K562 (cell line): ENCODE results near the gene GRB2. TPM values are rescaled to one million over a fixed set of nuclear protein-coding genes. Genes with fewer than 3 reads are reported as not detected.
A peak's percentile ranks its signal among the peaks of the same experiment; 100 is the strongest.

Experiments used
- DPF2 ChIP-seq: fragments of 450-650 bp; IDR thresholded peaks from 2 replicates; pipeline ENCODE4 v1.6.1; 2016
- E2F8 ChIP-seq: fragments of 450-650 bp; IDR thresholded peaks from 2 replicates; pipeline ENCODE4 v1.7.1; 2018; ENCODE audit warnings: mild to moderate bottlenecking, low read depth; ENCODE audit not compliant: partially characterized antibody
- ERF ChIP-seq: fragments of 450-650 bp; formaldehyde crosslinking; IDR thresholded peaks from 2 replicates; pipeline ENCODE4 v1.4.0; 2020; ENCODE audit warnings: mild to moderate bottlenecking, mixed read lengths
- MYNN ChIP-seq, 2 experiments: sonication (generic); formaldehyde crosslinking in 1 of 2; IDR thresholded peaks; 2 replicates each; pipeline versions ENCODE4 v1.5.0 to v1.6.1; 2016 to 2020; ENCODE audit warnings: antibody characterized with exemption in 1 of 2, missing genetic modification reagents in 1 of 2
- NCOA2 ChIP-seq, 2 experiments: fragments of 450-650 bp; IDR thresholded peaks; 2 replicates each; pipeline ENCODE4 v1.6.1; 2018; ENCODE audit warnings: mild to moderate bottlenecking in 2 of 2, moderate library complexity in 1 of 2; ENCODE audit not compliant: partially characterized antibody in 2 of 2
- NR2F6 ChIP-seq: fragments of 450-650 bp; formaldehyde crosslinking; IDR thresholded peaks from 2 replicates; pipeline ENCODE4 v1.4.0; 2020; ENCODE audit warnings: mild to moderate bottlenecking
- PHF8 ChIP-seq: fragments of 200-600 bp; sonication (generic); IDR thresholded peaks from 2 replicates; pipeline ENCODE4 v1.6.1; 2012; ENCODE audit warnings: mixed run types, mild to moderate bottlenecking, inconsistent platforms, low read length, moderate library complexity, borderline replicate concordance
- POLR2A ChIP-seq: fragments of 450-650 bp; conservative IDR thresholded peaks from 2 replicates; pipeline ENCODE4 v1.6.1; 2016
- RBFOX2 ChIP-seq: fragments of 200-400 bp; formaldehyde crosslinking; IDR thresholded peaks from 2 replicates; pipeline ENCODE4 v1.6.1; 2017; ENCODE audit warnings: low read depth, mild to moderate bottlenecking, low read length, moderate library complexity
- RUNX1 ChIP-seq: sonication (generic); IDR thresholded peaks from 2 replicates; pipeline ENCODE4 v1.6.1; 2016; ENCODE audit warnings: antibody characterized with exemption, low read depth
- SUPT5H ChIP-seq: fragments of 450-650 bp; IDR thresholded peaks from 2 replicates; pipeline ENCODE4 v1.6.1; 2016
- VEZF1 ChIP-seq: fragments of 200-800 bp; sonication (Bioruptor generic); IDR thresholded peaks from 2 replicates; pipeline ENCODE4 v1.6.1; 2017; ENCODE audit warnings: missing genetic modification characterization, missing compliant biosample characterization
- ZBTB7A ChIP-seq: IDR thresholded peaks from 2 replicates; pipeline ENCODE4 v1.6.1; 2011; ENCODE audit warnings: low read depth, mild to moderate bottlenecking, low read length, moderate library complexity, borderline replicate concordance; ENCODE audit not compliant: control insufficient read depth
- ZBTB9 ChIP-seq: fragments of 450-650 bp; formaldehyde crosslinking; IDR thresholded peaks from 2 replicates; pipeline ENCODE4 v1.4.0; 2020; ENCODE audit warnings: mild to moderate bottlenecking, moderate library complexity
- ZFX ChIP-seq: sonication (generic); formaldehyde crosslinking; IDR thresholded peaks from 2 replicates; pipeline ENCODE4 v1.8.0; 2022; ENCODE audit warnings: mild to moderate bottlenecking, missing genetic modification reagents, moderate library complexity
- ZNF140 ChIP-seq: fragments of 250-450 bp; sonication (Bioruptor Pico); IDR thresholded peaks from 2 replicates; pipeline ENCODE4 v1.8.0; 2021; ENCODE audit warnings: moderate library complexity, mild to moderate bottlenecking, inconsistent platforms
- ZNF197 ChIP-seq: fragments of 200-800 bp; sonication (Bioruptor generic); IDR thresholded peaks from 2 replicates; pipeline ENCODE4 v1.6.1; 2016; ENCODE audit warnings: low read depth, missing genetic modification characterization, missing compliant biosample characterization
- ZNF583 ChIP-seq: fragments of 250-450 bp; sonication (Bioruptor Pico); IDR thresholded peaks from 2 replicates; pipeline ENCODE4 v1.4.0; 2020
- ZNF644 ChIP-seq: fragments of 200-800 bp; sonication (Bioruptor generic); IDR thresholded peaks from 2 replicates; pipeline ENCODE4 v1.6.1; 2016; ENCODE audit warnings: low read depth, missing genetic modification characterization, missing compliant biosample characterization
- ZNF778 ChIP-seq: fragments of 450-650 bp; formaldehyde crosslinking; IDR thresholded peaks from 2 replicates; pipeline ENCODE4 v1.4.0; 2020; ENCODE audit warnings: mild to moderate bottlenecking, moderate library complexity
- polyA plus RNA-seq, 8 experiments: library from polyadenylated mRNA; depleted of rRNA in 4 of 8; stranded (reverse) in 5 of 8; unstranded in 3 of 8; fragments of >200 nt; fragmentation: Nextera tagmentation in 2 of 8; fragmentation: Illumina TruSeq in 1 of 8; extraction: Ambion mirVana in 2 of 8; extraction: Trizol in 1 of 8; gene quantifications; 2 replicates each; pipeline versions ENCODE4 v1.2.1 to v1.2.3, GENCODE V29; 2011 to 2014; ENCODE audit warnings: inconsistent platforms in 1 of 8, missing spikeins in 1 of 8
- total RNA-seq, 7 experiments: library from RNA; depleted of rRNA in 6 of 7; stranded (reverse); fragments of >200 nt in 6 of 7; fragmentation: Illumina TruSeq in 2 of 7; extraction: Trizol in 2 of 7; gene quantifications; 2 replicates each; pipeline versions ENCODE4 v1.2.1 to v1.2.3, GENCODE V29; 2011 to 2021; ENCODE audit warnings: low replicate concordance in 1 of 7
- TF ChIP-seq, protein P1 (sequence below): fragments of 200-800 bp; sonication (Bioruptor generic); IDR thresholded peaks from 2 replicates; pipeline ENCODE4 v1.6.1; 2017; ENCODE audit warnings: missing genetic modification characterization, missing compliant biosample characterization

GRB2 gene
- total and polyA plus RNA-seq, 9 of the 15 experiments (the other 6 are each of a cell fraction or from before 2014, with no cell fraction given) = 57.2 to 136 (median 84.8) TPM

- TF ChIP-seq VEZF1 (CRISPR knock-in tag) = peak; percentile 75; the same call in 1 of the 2 replicates
- peak; percentile 61; the same call in 1 of the 2 replicates for TF ChIP-seq RBFOX2
- no peak; the same call in 1 of the 2 replicates for TF ChIP-seq ZNF197 (CRISPR knock-in tag)
- TF ChIP-seq NR2F6 (CRISPR knock-in tag) = peak; percentile 83; the same call in 1 of the 2 replicates
- 0 out of 2 replicates have a peak, but pooled peaks have one; percentile 68 for TF ChIP-seq ZBTB7A
- TF ChIP-seq NCOA2 (IDR thresholded peaks at IDR 0.05; ENCODE audit: partially characterized antibody in 2 of 2) = no peak
- TF ChIP-seq ZBTB9 = peak; percentile 57; the same call in 1 of the 2 replicates
- TF ChIP-seq DPF2 = no peak
- peak; percentile 66; the same call in 1 of the 2 replicates for TF ChIP-seq ZFX (CRISPR knock-in tag)
- peak; percentile 69 for TF ChIP-seq ZNF644
- peak; percentile 50 for TF ChIP-seq ZNF583 (CRISPR knock-in tag)
- 0 out of 2 replicates have a peak, but pooled peaks have one; percentile 80 for TF ChIP-seq ERF
- TF ChIP-seq, protein P1, sequence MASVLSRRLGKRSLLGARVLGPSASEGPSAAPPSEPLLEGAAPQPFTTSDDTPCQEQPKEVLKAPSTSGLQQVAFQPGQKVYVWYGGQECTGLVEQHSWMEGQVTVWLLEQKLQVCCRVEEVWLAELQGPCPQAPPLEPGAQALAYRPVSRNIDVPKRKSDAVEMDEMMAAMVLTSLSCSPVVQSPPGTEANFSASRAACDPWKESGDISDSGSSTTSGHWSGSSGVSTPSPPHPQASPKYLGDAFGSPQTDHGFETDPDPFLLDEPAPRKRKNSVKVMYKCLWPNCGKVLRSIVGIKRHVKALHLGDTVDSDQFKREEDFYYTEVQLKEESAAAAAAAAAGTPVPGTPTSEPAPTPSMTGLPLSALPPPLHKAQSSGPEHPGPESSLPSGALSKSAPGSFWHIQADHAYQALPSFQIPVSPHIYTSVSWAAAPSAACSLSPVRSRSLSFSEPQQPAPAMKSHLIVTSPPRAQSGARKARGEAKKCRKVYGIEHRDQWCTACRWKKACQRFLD (CRISPR knock-in tag) = peak; percentile 86; the same call in 1 of the 2 replicates
- peak; percentile 77; the same call in 1 of the 2 replicates for TF ChIP-seq PHF8
- peak; percentile 64; the same call in 1 of the 2 replicates for TF ChIP-seq POLR2A
- no peak for TF ChIP-seq MYNN (IDR thresholded peaks at IDR 0.05)
- no peak for TF ChIP-seq MYNN (CRISPR knock-in tag; IDR thresholded peaks at IDR 0.05)
- no peak for TF ChIP-seq RUNX1
- TF ChIP-seq E2F8 = no peak
- 0 out of 2 replicates have a peak, but pooled peaks have one; percentile 6 for TF ChIP-seq SUPT5H
- 0 out of 2 replicates have a peak, but pooled peaks have one; percentile 26 for TF ChIP-seq ZNF140
- TF ChIP-seq ZNF778 (CRISPR knock-in tag) = no peak
Observed at GRCh38 chr17:75270966-75271232, 134.6 kb downstream of the GRB2 start, which contains the start of gene MIF4GD (continued).
